Neural cell (in vitro differentiated cells): ENCODE measurements around the gene REEP1. TPM values are rescaled to one million over a fixed set of nuclear protein-coding genes. Genes with fewer than 3 reads are reported as not detected.
"Not testable (repeated sequence)": the region's sequence is repeated elsewhere in the genome, so short reads cannot be mapped to it uniquely, and the experiment has no call there.

Experiments used
- H2AFZ ChIP-seq: fragments of 200-600, 300-800 bp; sonication (generic), shearing (Covaris generic); 2 replicates; pipeline ENCODE4 v1.6.0; 2014; ENCODE audit warnings: low read depth, mild to moderate bottlenecking, antibody characterized with exemption, low read length, moderate library complexity
- H3F3A ChIP-seq: fragments of 200-600 bp; shearing (Covaris generic); 2 replicates; pipeline ENCODE4 v1.6.1; 2016; ENCODE audit warnings: mild to moderate bottlenecking, moderate library complexity, mixed read lengths, antibody characterized with exemption, low read length; ENCODE audit not compliant: insufficient read depth, poor library complexity, severe bottlenecking
- H3K27ac ChIP-seq: fragments of 200-600, 300-800 bp; sonication (generic), shearing (Covaris generic); 2 replicates; pipeline ENCODE4 v1.5.1; 2014; ENCODE audit warnings: mild to moderate bottlenecking, low read length, moderate library complexity
- H3K27me3 ChIP-seq: fragments of 300-800, 200-600 bp; sonication (generic), shearing (Covaris generic); 2 replicates; pipeline ENCODE4 v1.6.0; 2014; ENCODE audit warnings: mild to moderate bottlenecking, low read depth, low read length, moderate library complexity; ENCODE audit not compliant: insufficient read depth
- H3K36me3 ChIP-seq: fragments of 300-800, 200-600 bp; sonication (generic), shearing (Covaris generic); 2 replicates; pipeline ENCODE4 v1.5.1; 2014; ENCODE audit warnings: mild to moderate bottlenecking, antibody characterized with exemption, low read length, moderate library complexity; ENCODE audit not compliant: insufficient read depth
- H3K4me2 ChIP-seq: fragments of 300-800, 200-600 bp; sonication (generic), shearing (Covaris generic); 2 replicates; pipeline ENCODE4 v1.6.0; 2014; ENCODE audit warnings: mild to moderate bottlenecking, low read length
- H3K4me3 ChIP-seq: fragments of 300-800, 200-600 bp; sonication (generic), shearing (Covaris generic); 2 replicates; pipeline ENCODE4 v1.5.1; 2014; ENCODE audit warnings: mild to moderate bottlenecking, low read length, moderate library complexity
- H3K79me2 ChIP-seq: fragments of 200-600 bp; shearing (Covaris generic); replicated peaks from 2 replicates; pipeline ENCODE4 v1.6.0; 2014; ENCODE audit warnings: mild to moderate bottlenecking, low read length, moderate library complexity; ENCODE audit not compliant: insufficient read depth
- H3K9ac ChIP-seq: fragments of 300-800, 200-600 bp; sonication (generic), shearing (Covaris generic); 2 replicates; pipeline ENCODE4 v1.6.1; 2016; ENCODE audit warnings: mild to moderate bottlenecking, low read length, mixed read lengths
- H3K9me2 ChIP-seq: fragments of 200-600 bp; shearing (Covaris generic); 2 replicates; pipeline ENCODE4 v1.6.1; 2016; ENCODE audit warnings: mild to moderate bottlenecking, low read length, mixed read lengths; ENCODE audit not compliant: insufficient read depth
- H3K9me3 ChIP-seq: fragments of 200-600, 300-800 bp; sonication (generic), shearing (Covaris generic); 2 replicates; pipeline ENCODE4 v1.6.1; 2016; ENCODE audit warnings: mild to moderate bottlenecking, mixed run types, low read length, moderate library complexity, mixed read lengths
- H4K20me1 ChIP-seq: fragments of 200-600 bp; shearing (Covaris generic); 2 replicates; pipeline ENCODE4 v1.6.1; 2016; ENCODE audit warnings: mild to moderate bottlenecking, mixed run types; ENCODE audit not compliant: insufficient read depth
- CTCF ChIP-seq: fragments of 450-650 bp; IDR thresholded peaks from 2 replicates; pipeline ENCODE4 v1.5.1; 2014; ENCODE audit warnings: antibody characterized with exemption, mild to moderate bottlenecking, moderate library complexity; ENCODE audit not compliant: poor library complexity, severe bottlenecking
- EP300 ChIP-seq: fragments of 450-650 bp; conservative IDR thresholded peaks from 2 replicates; pipeline ENCODE4 v1.6.1; 2014; ENCODE audit warnings: antibody characterized with exemption, mild to moderate bottlenecking, moderate library complexity; ENCODE audit not compliant: poor library complexity, severe bottlenecking
- EZH2 ChIP-seq: fragments of 200-600, 300-800 bp; shearing (Covaris generic), sonication (generic); IDR thresholded peaks from 2 replicates; pipeline ENCODE4 v1.6.1; 2014; ENCODE audit warnings: antibody characterized with exemption, low read length, borderline replicate concordance, mild to moderate bottlenecking; ENCODE audit not compliant: insufficient read depth, poor library complexity, severe bottlenecking
- MXI1 ChIP-seq: fragments of 450-650 bp; conservative IDR thresholded peaks from 2 replicates; pipeline ENCODE4 v1.6.1; 2014; ENCODE audit warnings: antibody characterized with exemption, mild to moderate bottlenecking; ENCODE audit not compliant: poor library complexity, severe bottlenecking
- POLR2AphosphoS5 ChIP-seq: IDR thresholded peaks from 2 replicates; pipeline ENCODE4 v1.6.1; 2012
- RAD21 ChIP-seq: fragments of 450-650 bp; conservative IDR thresholded peaks from 2 replicates; pipeline ENCODE4 v1.6.1; 2014; ENCODE audit warnings: antibody characterized with exemption, mild to moderate bottlenecking, moderate library complexity
- REST ChIP-seq: IDR thresholded peaks from 2 replicates; pipeline ENCODE4 v1.6.1; 2012; ENCODE audit warnings: borderline replicate concordance
- SMC3 ChIP-seq: fragments of 450-650 bp; conservative IDR thresholded peaks from 2 replicates; pipeline ENCODE4 v1.6.1; 2014; ENCODE audit warnings: antibody characterized with exemption, mild to moderate bottlenecking, moderate library complexity; ENCODE audit not compliant: poor library complexity
- TAF1 ChIP-seq: IDR thresholded peaks from 2 replicates; pipeline ENCODE4 v1.6.1; 2012; ENCODE audit warnings: low read depth
- polyA plus RNA-seq: library from polyadenylated mRNA; depleted of rRNA; stranded (reverse); fragments of >200 nt; gene quantifications from 2 replicates; pipeline ENCODE4 v1.2.3, GENCODE V29; 2014

Gene REEP1
- polyA plus RNA-seq, 1 donor from 2014 or later = 121 TPM

- H3F3A ChIP-seq = no peaks in the 10 kb centered on the region
- H3K27ac ChIP-seq = no peak overlapping the region
- H2AFZ ChIP-seq = no peak overlapping the region
- no peaks in the 10 kb centered on the region for H3K79me2 ChIP-seq
- H4K20me1 ChIP-seq = no peaks in the 10 kb centered on the region
- H3K9me2 ChIP-seq = no peaks in the 10 kb centered on the region
- no peak overlapping the region for H3K4me3 ChIP-seq
- H3K9me3 ChIP-seq = no peaks in the 10 kb centered on the region
- H3K4me2 ChIP-seq = no peak overlapping the region
- H3K36me3 ChIP-seq = no peaks in the 10 kb centered on the region
- no peak overlapping the region for H3K9ac ChIP-seq
- TF ChIP-seq TAF1 (no peak), MXI1 (no peak), REST (no peak), EZH2 (no peak), POLR2AphosphoS5 (no peak), RAD21 (no peak), EP300 (no peak), SMC3 (no peak), CTCF (no peak)
- no peaks in the 10 kb centered on the region for H3K27me3 ChIP-seq
Observed at GRCh38 chr2:86350751-86351150, 13.3 kb upstream of the REEP1 start.

GRCh38 chr2:86347401-86347800, 10.0 kb upstream of the REEP1 start:
- Histone ChIP-seq H3K36me3 (no peaks in the 10 kb centered on the region), H3K4me2 (no peak overlapping the region), H3K4me3 (no peak overlapping the region), H3K27ac (no peak overlapping the region), H3K79me2 (no peaks in the 10 kb centered on the region), H3K27me3 (no peaks in the 10 kb centered on the region), H2AFZ (no peak overlapping the region), H3F3A (no peaks in the 10 kb centered on the region), H3K9ac (no peak overlapping the region), H4K20me1 (no peaks in the 10 kb centered on the region), H3K9me3 (no peaks in the 10 kb centered on the region), H3K9me2 (no peaks in the 10 kb centered on the region)
- TF ChIP-seq TAF1 (no peak), POLR2AphosphoS5 (no peak), RAD21 (no peak), MXI1 (no peak), REST (no peak), SMC3 (no peak), EP300 (no peak), EZH2 (no peak), CTCF (no peak)

GRCh38 chr2:86345783-86346370, 8.5 kb upstream of the REEP1 start:
- not testable (repeated sequence) for H3K9me3 ChIP-seq, H3K9me2 ChIP-seq, H4K20me1 ChIP-seq, H3K9ac ChIP-seq, H2AFZ ChIP-seq, H3K36me3 ChIP-seq, H3K27ac ChIP-seq, H3K79me2 ChIP-seq, H3K4me3 ChIP-seq, H3K27me3 ChIP-seq, H3K4me2 ChIP-seq, H3F3A ChIP-seq
